Muscle of back (tissue), 11 donors: Measurements from ENCODE around the gene FNDC3B. TPM values are rescaled to one million over a fixed set of nuclear protein-coding genes. Genes with fewer than 3 reads are reported as not detected.

Experiments
- DNase-seq, 3 donors: peaks; one replicate each; pipeline versions ENCODE4 v3.0.0 to v3.0.0-alpha.2; 2013
- polyA plus RNA-seq, 10 donors: library from polyadenylated mRNA; unstranded; fragments of 120-200 nt; gene quantifications; one replicate each; pipeline ENCODE4 v1.2.1, GENCODE V29; 2013; ENCODE audit not compliant: insufficient read length in 10 of 10

The FNDC3B gene
- polyA plus RNA-seq, 10 donors = 53.2 to 77.3 (median 67.4) TPM

- DNase-seq = peak in 1 of 3 donors; percentile 62
Measured at GRCh38 chr3:172209333-172210321, 170.2 kb downstream of the FNDC3B start.

DNA sequence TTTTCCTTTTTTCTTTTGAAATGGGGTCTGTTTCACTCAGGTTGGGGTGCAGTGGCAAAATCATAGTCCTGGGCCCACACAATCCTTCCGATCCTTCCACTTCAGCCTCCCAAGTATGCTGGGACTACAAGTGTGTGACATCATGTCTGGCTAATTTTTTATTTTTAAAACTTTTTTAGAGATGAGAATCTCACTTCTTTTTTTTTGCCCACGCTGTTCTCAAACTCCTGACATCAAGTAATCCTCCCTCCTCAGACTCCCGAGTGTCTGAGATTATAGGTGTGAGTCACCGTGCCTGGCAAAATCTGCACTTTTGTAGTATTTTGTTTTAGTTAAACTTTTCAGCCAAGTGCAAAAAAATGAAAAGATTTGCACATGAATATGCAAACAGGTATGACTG is 171.0 kb downstream of the FNDC3B start:
- no peak for DNase-seq

DNA sequence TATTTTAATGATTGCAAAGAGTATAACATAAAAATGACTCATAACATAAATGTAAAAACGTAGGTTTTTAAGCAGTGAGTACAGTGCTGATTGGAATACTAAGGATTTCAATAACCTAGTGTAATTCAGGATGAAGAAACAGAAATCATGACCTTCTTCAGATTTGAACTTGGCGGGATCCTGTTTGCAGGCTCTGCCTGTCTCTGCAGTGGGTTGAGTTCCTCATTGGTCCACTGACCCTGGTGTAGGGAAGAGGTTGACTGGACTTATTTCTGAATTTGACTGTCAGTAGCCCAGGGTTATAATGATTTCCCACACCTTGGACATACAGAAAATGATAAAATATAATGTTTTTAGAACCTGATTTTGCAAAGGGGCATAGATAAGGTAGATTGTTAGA is 171.7 kb downstream of the FNDC3B start:
- no peak for DNase-seq

DNA sequence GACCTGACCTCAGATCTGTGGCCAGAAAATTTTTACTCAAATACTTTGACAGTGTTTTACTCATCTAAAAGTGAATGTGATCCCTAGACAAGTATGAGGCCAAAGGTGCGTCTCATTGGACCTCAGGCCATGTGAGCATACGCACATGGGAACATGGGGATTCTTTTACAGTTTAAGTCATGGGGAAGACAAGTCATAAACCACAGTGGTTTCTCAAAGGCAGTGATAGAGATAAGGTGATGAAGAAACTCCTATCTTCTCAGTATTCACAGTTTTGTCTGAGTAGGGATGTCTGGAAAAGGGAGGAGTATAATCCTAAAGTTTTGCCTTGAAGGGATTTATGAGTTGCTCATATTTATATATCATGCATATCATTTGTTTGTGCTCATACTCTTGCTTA is 173.8 kb downstream of the FNDC3B start:
- DNase-seq = no peak

GRCh38 chr3:172213904-172214303 is 174.5 kb downstream of the FNDC3B start:
- no peak for DNase-seq

DNA sequence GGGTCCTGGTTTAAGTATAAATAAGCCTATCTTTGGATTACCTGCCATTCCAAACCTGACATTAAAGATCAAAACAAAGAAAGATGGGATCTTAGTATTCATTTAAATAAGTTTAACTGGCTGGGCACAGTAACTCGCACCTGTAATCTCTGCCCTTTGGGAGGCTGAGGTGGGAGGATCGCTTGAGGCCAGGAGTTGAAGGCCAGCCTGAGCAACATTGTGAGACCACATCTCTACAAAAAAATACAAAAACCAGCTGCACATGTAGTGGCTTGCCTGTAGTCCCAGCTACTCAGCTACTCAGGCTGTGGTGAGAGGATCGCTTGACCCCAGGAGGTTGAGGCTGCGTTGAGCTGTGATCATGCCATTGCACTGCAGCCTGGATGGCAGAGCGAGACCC is 176.9 kb downstream of the FNDC3B start:
- DNase-seq = no peak

DNA sequence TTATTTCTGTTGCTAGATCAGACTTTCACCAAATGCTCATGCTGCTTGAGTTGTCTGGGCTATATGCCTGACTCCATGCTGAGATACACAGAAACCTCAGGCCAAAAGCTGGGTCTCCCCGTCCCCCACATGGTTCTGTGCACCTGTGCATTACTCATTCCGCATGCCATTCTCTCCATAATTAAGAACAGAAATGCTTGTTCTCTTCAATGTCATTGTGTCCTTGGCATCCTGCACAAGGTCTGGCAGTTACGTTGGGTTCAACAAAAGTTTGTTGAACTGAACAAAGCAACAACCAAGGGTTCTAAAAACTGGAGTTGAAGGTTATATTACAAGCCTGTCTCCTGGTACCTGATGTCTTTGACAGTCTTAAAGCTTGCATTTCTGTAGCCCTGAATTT is 177.5 kb downstream of the FNDC3B start:
- no peak for DNase-seq

DNA sequence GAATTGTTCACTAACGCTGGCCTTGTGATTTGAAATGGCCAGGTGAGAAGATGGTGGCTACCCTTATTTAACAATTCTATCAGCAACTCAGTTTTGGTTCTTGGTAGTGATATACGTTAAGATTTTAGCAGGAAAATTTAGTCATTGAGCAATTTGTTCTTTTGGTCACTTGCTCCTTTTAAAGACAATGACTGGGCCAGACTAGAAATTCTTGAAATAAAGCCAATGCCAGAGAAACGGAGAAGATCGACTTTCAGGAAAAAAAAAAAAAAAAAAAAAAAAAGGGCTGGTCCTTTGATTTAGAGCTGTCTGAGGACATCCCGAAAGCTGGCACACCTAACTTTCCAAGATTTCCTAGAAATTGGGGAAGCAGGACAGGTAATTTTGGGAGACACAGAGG is 178.5 kb downstream of the FNDC3B start:
- no peak for DNase-seq

- no peak for DNase-seq
Measured at GRCh38 chr3:172218350-172219323, 179.3 kb downstream of the FNDC3B start.

DNA sequence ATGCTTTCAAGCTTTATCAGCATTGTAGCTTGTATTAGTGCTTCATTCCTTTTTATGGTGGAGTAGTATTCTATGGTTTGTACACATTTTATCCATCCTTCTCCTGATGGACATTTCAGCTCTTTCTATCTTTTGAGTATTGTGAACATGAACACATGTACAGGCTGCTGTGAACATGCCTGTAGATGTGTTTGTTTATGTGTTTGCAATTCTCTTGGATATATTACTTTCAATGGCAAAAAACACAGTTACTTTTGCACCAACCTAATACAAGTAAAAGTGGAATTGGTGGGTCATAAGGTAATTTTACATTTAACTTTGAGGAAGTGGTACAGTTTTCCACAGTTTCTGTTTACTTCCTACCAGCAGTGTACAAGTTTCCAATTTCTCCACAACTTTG is 180.4 kb downstream of the FNDC3B start:
- no peak for DNase-seq

DNA sequence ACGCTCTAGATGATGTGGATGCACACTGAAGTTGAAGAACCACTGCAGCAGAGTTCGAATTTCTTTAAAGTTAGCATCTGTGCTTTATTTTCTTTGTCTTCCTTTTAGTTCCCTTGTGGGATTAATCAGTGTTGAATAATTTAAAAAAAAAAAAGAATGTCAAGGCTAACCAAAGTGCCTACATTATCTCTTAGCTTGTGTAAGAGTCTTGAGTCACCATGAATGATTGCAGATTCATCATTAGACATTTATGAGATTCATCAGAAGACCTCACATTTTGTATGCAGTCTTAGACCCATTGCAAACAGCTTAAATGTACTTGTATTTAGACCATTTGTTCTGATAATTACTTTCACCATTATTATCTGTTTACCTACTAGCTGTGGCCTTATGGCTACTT is 182.2 kb downstream of the FNDC3B start:
- peak in 1 of 3 donors; percentile 68 for DNase-seq

DNA sequence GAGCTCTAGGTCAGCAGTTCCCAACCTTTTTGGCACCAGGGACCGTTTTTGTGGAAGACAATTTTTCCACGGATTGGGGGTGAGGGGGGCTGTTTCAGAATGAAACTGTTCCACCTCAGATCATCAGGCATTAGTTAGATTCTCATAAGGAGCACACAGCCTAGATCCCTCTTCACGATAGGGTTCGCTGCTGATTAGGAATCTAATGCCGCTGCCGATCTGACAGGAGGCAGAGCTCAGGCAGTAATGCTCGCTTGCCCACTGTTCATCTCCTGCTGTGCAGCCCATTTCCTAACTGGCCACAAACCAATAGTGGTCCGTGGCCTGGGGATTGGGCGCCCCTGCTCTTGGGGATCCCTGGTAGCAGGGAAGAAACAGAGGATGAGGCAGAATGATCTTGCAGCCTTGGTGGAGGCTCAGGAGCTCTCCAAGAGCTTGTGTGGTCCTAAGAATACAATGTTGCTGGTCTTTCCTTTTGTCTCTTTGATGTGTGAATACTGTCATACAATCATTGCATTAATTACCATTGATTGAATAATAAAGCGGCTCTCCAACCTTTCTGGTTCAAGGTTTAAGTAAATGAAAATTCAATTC is 183.2 kb downstream of the FNDC3B start:
- DNase-seq = no peak

GRCh38 chr3:172223870-172224269 is 184.5 kb downstream of the FNDC3B start:
- no peak for DNase-seq

GRCh38 chr3:172224560-172225214 is 185.3 kb downstream of the FNDC3B start:
- no peak for DNase-seq

DNA sequence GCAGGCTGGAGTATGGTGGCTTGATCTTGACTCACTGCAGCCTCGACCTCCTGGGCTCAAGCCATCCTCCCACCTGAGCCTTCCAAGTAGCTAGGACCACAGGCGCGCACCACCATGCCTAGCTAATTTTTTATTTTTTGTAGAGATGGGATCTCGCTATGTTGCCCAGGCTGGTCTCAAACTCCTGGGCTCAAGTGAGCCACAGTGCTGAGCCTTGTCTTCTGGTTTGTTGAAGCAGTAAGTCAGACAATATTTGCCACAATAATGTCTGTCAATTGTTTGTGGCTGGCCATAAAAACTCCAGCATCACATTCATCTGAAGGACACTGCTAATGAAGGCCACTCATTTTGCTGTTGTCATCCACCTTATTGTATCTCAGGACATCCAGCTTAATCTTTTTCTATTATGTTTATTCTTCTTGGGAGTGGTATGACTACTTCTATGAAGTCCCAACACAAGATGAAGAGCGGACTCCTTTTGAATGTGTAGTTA is 185.9 kb downstream of the FNDC3B start:
- no peak for DNase-seq

- no peak for DNase-seq
Measured at GRCh38 chr3:172226831-172227230, 187.5 kb downstream of the FNDC3B start.

DNA sequence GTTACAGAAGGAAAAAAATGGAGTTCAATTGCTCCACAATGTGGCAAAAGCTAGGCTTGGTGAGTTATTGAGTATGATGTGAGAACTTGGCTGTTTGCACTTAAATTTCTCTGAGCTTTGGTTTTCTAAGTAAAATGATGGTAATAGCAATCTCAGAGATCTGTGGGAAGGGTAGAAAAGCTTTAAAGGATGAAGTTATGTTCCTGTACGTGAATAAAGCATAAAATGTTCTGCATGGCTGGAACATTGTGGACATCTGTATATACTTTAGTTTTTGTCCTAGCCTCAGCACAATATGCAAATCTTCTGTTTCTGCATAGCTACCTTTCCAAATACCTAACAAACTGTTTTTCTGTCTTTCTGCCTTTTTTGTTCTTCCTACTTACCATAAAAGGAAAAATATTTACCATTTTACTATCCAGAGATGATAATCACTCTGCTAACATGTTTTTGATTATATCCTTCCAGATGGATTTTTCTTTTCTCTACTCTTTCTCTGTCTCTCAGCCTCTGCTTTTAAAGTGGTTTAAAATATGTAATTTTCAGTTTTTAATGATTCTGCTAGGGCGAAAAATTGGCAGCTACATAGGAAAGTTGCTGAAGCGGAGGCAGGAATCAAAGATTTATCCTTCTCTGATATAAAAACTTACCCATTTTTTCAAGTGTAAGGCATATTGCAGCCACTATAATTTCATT is 188.1 kb downstream of the FNDC3B start:
- peak in 2 of 3 donors; percentile 63 to 72 for DNase-seq

DNA sequence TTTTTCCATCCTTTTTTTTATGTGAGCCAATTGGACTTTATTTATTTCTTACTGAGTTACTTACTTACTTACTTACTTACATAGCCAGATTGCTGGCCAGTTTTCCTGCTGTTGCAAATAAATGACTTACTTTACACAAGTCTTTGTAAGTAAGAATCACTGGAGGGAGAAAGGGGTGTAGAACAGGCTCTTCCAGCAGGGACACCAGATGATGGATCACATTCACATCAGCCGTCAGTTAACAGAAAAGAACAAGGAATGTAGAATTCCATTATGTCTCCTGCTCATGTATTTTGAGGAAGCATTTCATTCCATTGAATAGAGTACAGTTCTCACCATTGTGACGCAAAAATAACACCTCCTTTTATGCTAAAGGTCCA is 188.6 kb downstream of the FNDC3B start:
- DNase-seq = peak in 1 of 3 donors; percentile 75

DNA sequence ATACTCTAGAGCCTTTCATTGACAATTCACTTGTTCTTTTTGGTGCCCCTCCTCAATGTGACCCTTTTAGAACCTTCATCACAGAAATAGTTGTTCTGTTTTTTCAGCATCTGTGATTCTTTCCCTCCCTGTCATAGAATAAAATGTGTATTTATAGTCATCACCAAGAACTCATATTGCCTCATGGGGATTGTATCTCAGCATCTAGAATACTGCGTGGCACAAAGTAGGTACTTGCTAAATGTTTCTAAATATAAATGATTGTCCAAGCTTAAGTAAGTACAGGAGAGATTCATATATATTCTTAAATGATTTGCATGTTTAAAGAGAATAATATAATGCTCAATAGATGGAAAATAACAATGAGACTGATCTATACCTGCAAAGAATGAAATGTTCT is 190.1 kb downstream of the FNDC3B start:
- DNase-seq = no peak

GRCh38 chr3:172231318-172231901 is 192.0 kb downstream of the FNDC3B start:
- DNase-seq = no peak
